NB4 (cell line): Measurements from ENCODE around the gene RFTN2.
A peak's percentile ranks its signal among the peaks of the same experiment; 100 is the strongest.
"Not testable (repeated sequence)": the region's sequence is repeated elsewhere in the genome, so short reads cannot be mapped to it uniquely, and the experiment has no call there.

Experiments
- DNase-seq: peaks from one replicate; pipeline ENCODE4 v3.0.0; 2010; ENCODE audit warnings: low read depth
- H3K4me3 ChIP-seq: one replicate; pipeline ENCODE4 v1.5.1; 2011; ENCODE audit warnings: mild to moderate bottlenecking, low read depth, low read length, moderate library complexity
- CTCF ChIP-seq: IDR thresholded peaks from one replicate; pipeline ENCODE4 v1.5.1; 2012; ENCODE audit warnings: low read depth, low read length
- MAX ChIP-seq: IDR thresholded peaks from 2 replicates; pipeline ENCODE4 v1.6.1; 2011; ENCODE audit warnings: low read depth, low read length
- MYC ChIP-seq: IDR thresholded peaks from 2 replicates; pipeline ENCODE4 v1.6.1; 2011; ENCODE audit warnings: low read depth, low read length
- POLR2A ChIP-seq: IDR thresholded peaks from 2 replicates; pipeline ENCODE4 v1.6.1; 2011; ENCODE audit warnings: mild to moderate bottlenecking; ENCODE audit not compliant: insufficient read length; ENCODE audit errors: extremely low read depth

The RFTN2 gene

GRCh38 chr2:197647961-197648690 is 27.3 kb downstream of the RFTN2 start:
- no peak for DNase-seq
- TF ChIP-seq CTCF = no peak
- H3K4me3 ChIP-seq = no peak overlapping the region

GRCh38 chr2:197641666-197642065 is 33.7 kb downstream of the RFTN2 start:
- TF ChIP-seq MAX = no peak
- no peak overlapping the region for H3K4me3 ChIP-seq
- DNase-seq = no peak

GRCh38 chr2:197640571-197641122 is 34.7 kb downstream of the RFTN2 start:
- H3K4me3 ChIP-seq, DNase-seq: not testable (repeated sequence)

GRCh38 chr2:197633109-197633657 is 42.2 kb downstream of the RFTN2 start:
- no peak overlapping the region for H3K4me3 ChIP-seq
- TF ChIP-seq MAX = no peak
- TF ChIP-seq MYC = no peak
- no peak for TF ChIP-seq CTCF
- TF ChIP-seq POLR2A = no peak
- DNase-seq = no peak

- TF ChIP-seq MYC (no peak), POLR2A (no peak), CTCF (no peak), MAX (no peak)
- DNase-seq = no peak
- no peak overlapping the region for H3K4me3 ChIP-seq
These were observed 47.3 kb downstream of the RFTN2 start for GRCh38 chr2:197628043-197628500.

- DNase-seq = peak; percentile 20
- TF ChIP-seq CTCF (no peak), MYC (no peak), POLR2A (no peak), MAX (no peak)
- H3K4me3 ChIP-seq = no peak overlapping the region
These were observed 48.3 kb downstream of the RFTN2 start for GRCh38 chr2:197626965-197627625.
